Measurements from ENCODE around the gene REPS2.

DNA sequence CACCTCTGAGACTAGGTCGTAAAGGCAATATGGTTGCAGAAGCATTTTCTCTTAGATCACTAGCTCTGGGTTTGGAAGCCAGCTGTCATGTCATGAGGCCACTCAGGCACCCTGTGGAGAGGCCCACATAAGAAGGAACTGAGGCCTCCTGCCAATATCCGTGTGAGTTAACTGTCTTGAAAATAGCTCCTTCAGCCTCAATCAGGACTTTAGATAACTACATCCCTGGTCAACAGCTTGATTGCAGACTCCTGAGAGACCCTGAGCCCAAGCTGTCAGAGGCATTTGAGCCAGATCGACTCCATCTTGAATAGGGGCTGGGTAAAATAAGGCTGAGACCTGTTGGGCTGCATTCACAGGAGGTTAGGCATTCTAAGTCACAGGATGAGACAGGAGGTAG lies 15.1 kb upstream of the REPS2 start:
- TF ChIP-seq, protein P1, sequence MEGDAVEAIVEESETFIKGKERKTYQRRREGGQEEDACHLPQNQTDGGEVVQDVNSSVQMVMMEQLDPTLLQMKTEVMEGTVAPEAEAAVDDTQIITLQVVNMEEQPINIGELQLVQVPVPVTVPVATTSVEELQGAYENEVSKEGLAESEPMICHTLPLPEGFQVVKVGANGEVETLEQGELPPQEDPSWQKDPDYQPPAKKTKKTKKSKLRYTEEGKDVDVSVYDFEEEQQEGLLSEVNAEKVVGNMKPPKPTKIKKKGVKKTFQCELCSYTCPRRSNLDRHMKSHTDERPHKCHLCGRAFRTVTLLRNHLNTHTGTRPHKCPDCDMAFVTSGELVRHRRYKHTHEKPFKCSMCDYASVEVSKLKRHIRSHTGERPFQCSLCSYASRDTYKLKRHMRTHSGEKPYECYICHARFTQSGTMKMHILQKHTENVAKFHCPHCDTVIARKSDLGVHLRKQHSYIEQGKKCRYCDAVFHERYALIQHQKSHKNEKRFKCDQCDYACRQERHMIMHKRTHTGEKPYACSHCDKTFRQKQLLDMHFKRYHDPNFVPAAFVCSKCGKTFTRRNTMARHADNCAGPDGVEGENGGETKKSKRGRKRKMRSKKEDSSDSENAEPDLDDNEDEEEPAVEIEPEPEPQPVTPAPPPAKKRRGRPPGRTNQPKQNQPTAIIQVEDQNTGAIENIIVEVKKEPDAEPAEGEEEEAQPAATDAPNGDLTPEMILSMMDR (IDR thresholded peaks at IDR 0.05; ENCODE audit: low read length): no peak
- TF ChIP-seq EZH2 (optimal IDR thresholded peaks at IDR 0.05; ENCODE audit: low read depth, low read length): no peak
